ENCODE results near the gene PHLPP1.

PHLPP1 gene

DNA sequence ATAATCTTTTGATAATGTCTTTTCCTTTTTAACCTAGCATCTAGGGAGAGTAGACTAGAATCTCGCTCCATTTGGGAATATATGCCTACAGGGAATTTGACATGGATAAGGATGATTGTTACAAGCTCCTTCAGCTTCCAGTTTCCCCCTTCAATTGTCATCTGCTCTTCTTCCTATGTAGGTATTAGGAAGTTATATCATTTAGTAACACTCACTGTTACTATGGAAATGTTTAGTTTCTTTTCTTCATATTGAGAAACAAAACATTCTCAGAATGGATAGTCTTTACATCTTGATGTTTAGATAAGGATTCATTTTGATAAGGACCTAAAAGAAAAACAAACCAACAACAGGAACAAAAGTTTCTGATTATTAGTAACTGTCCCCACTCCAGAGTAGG, 127.6 kb downstream of the PHLPP1 start:
- H3K27ac ChIP-seq (ENCODE audit: low read length, poor library complexity, severe bottlenecking), result no peak overlapping the region
- H2BK120ac ChIP-seq (ENCODE audit: low read depth, low read length), result no peak overlapping the region
- no peak overlapping the region for H3K23ac ChIP-seq (ENCODE audit: low read length in 2 of 2)
- H3K4me1 ChIP-seq (ENCODE audit: control insufficient read depth, insufficient read depth, low read depth, low read length), result no peaks in the 10 kb centered on the region
- H4K91ac ChIP-seq (ENCODE audit: low read length), result no peak overlapping the region
- peaks cover 0 to 2% of the 10 kb centered on the region in 2 experiments for H3K36me3 ChIP-seq (ENCODE audit: control insufficient read depth in 1 of 2, insufficient read depth in 2 of 2, low read depth in 1 of 2, low read length in 2 of 2)
- no peak overlapping the region for H2BK12ac ChIP-seq (ENCODE audit: low read length in 2 of 2)
- H3K18ac ChIP-seq (ENCODE audit: low read depth in 1 of 2, low read length in 2 of 2), result no peak overlapping the region
- H3K27me3 ChIP-seq (ENCODE audit: control insufficient read depth in 1 of 2, insufficient read depth in 1 of 2, low read length in 2 of 2), result no peaks in the 10 kb centered on the region
- peaks cover 4% of the 10 kb centered on the region for H3K79me1 ChIP-seq (replicated peaks; ENCODE audit: low read length, poor library complexity, severe bottlenecking)
- H2AK5ac ChIP-seq (ENCODE audit: low read length, severe bottlenecking), result no peak overlapping the region
- H3K4me3 ChIP-seq (ENCODE audit: insufficient read depth in 1 of 2, low read depth in 1 of 2, low read length in 2 of 2), result no peak overlapping the region
- no CpG with 5 or more reads among the region's 1 CpG for WGBS
- H2AFZ ChIP-seq (ENCODE audit: low read depth, low read length), result no peak overlapping the region
- H3K4ac ChIP-seq (ENCODE audit: low read depth in 1 of 2, low read length in 2 of 2), result no peak overlapping the region
- H3K4me2 ChIP-seq (ENCODE audit: low read length, poor library complexity, severe bottlenecking), result no peak overlapping the region
- no peak overlapping the region for H4K8ac ChIP-seq (ENCODE audit: low read length)
- no peak overlapping the region for H2BK5ac ChIP-seq (ENCODE audit: low read depth, low read length, poor library complexity, severe bottlenecking)
- H3K9me3 ChIP-seq (ENCODE audit: control insufficient read depth, low read length), result no peaks in the 10 kb centered on the region
- H3K14ac ChIP-seq (ENCODE audit: low read length in 2 of 2), result no peak overlapping the region
- H2BK15ac ChIP-seq (ENCODE audit: low read depth, poor library complexity, severe bottlenecking), result no peak overlapping the region
- no peak overlapping the region for H3K9ac ChIP-seq (ENCODE audit: low read length)
- no peak for DNase-seq

GRCh38 chr18:62844850-62845643, 129.7 kb downstream of the PHLPP1 start:
- Histone ChIP-seq H2BK5ac (ENCODE audit: low read depth, low read length, poor library complexity, severe bottlenecking) (no peak overlapping the region), H3K23ac (ENCODE audit: low read length in 2 of 2) (no peak overlapping the region), H2AFZ (ENCODE audit: low read depth, low read length) (no peak overlapping the region), H2BK15ac (ENCODE audit: low read depth, poor library complexity, severe bottlenecking) (no peak overlapping the region), H2BK12ac (ENCODE audit: low read length in 2 of 2) (no peak overlapping the region), H3K4me2 (ENCODE audit: low read length, poor library complexity, severe bottlenecking) (no peak overlapping the region), H2BK120ac (ENCODE audit: low read depth, low read length) (no peak overlapping the region), H3K4me3 (ENCODE audit: insufficient read depth in 1 of 2, low read depth in 1 of 2, low read length in 2 of 2) (no peak overlapping the region), H3K4me1 (ENCODE audit: control insufficient read depth, insufficient read depth, low read depth, low read length) (no peaks in the 10 kb centered on the region), H4K91ac (ENCODE audit: low read length) (peak overlapping the region; percentile 21), H2AK5ac (ENCODE audit: low read length, severe bottlenecking) (no peak overlapping the region), H3K9me3 (ENCODE audit: control insufficient read depth, low read length) (no peaks in the 10 kb centered on the region), H3K79me1 (replicated peaks; ENCODE audit: low read length, poor library complexity, severe bottlenecking) (peaks cover 4% of the 10 kb centered on the region), H3K27ac (ENCODE audit: low read length, poor library complexity, severe bottlenecking) (no peak overlapping the region), H4K8ac (ENCODE audit: low read length) (no peak overlapping the region), H3K18ac (ENCODE audit: low read depth in 1 of 2, low read length in 2 of 2) (no peak overlapping the region), H3K4ac (ENCODE audit: low read depth in 1 of 2, low read length in 2 of 2) (no peak overlapping the region), H3K27me3 (ENCODE audit: control insufficient read depth in 1 of 2, insufficient read depth in 1 of 2, low read length in 2 of 2) (no peaks in the 10 kb centered on the region), H3K14ac (ENCODE audit: low read length in 2 of 2) (no peak overlapping the region), H3K9ac (ENCODE audit: low read length) (no peak overlapping the region), H3K36me3 (ENCODE audit: control insufficient read depth in 1 of 2, insufficient read depth in 2 of 2, low read depth in 1 of 2, low read length in 2 of 2) (peaks cover 0 to 2% of the 10 kb centered on the region in 2 experiments)
- DNase-seq, result no peak
- over 99% methylated on average over 7 of the region's 7 CpGs for WGBS

- H3K79me1 ChIP-seq (replicated peaks; ENCODE audit: low read length, poor library complexity, severe bottlenecking), result peaks cover 5% of the 10 kb centered on the region
- no peaks in the 10 kb centered on the region for H3K4me1 ChIP-seq (ENCODE audit: control insufficient read depth, insufficient read depth, low read depth, low read length)
- no peak overlapping the region for H3K14ac ChIP-seq (ENCODE audit: low read length in 2 of 2)
- no peak overlapping the region for H3K27ac ChIP-seq (ENCODE audit: low read length, poor library complexity, severe bottlenecking)
- H4K8ac ChIP-seq (ENCODE audit: low read length), result no peak overlapping the region
- no peak overlapping the region for H2BK120ac ChIP-seq (ENCODE audit: low read depth, low read length)
- H3K9me3 ChIP-seq (ENCODE audit: control insufficient read depth, low read length), result no peaks in the 10 kb centered on the region
- H3K27me3 ChIP-seq (ENCODE audit: control insufficient read depth in 1 of 2, insufficient read depth in 1 of 2, low read length in 2 of 2), result no peaks in the 10 kb centered on the region
- DNase-seq, result no peak
- peaks cover 0 to 2% of the 10 kb centered on the region in 2 experiments for H3K36me3 ChIP-seq (ENCODE audit: control insufficient read depth in 1 of 2, insufficient read depth in 2 of 2, low read depth in 1 of 2, low read length in 2 of 2)
- no peak overlapping the region for H3K18ac ChIP-seq (ENCODE audit: low read depth in 1 of 2, low read length in 2 of 2)
- H3K9ac ChIP-seq (ENCODE audit: low read length), result no peak overlapping the region
- H2BK15ac ChIP-seq (ENCODE audit: low read depth, poor library complexity, severe bottlenecking), result no peak overlapping the region
- no peak overlapping the region for H3K4me3 ChIP-seq (ENCODE audit: insufficient read depth in 1 of 2, low read depth in 1 of 2, low read length in 2 of 2)
- no peak overlapping the region for H3K23ac ChIP-seq (ENCODE audit: low read length in 2 of 2)
- no peak overlapping the region for H2AFZ ChIP-seq (ENCODE audit: low read depth, low read length)
- no peak overlapping the region for H3K4me2 ChIP-seq (ENCODE audit: low read length, poor library complexity, severe bottlenecking)
- no peak overlapping the region for H2AK5ac ChIP-seq (ENCODE audit: low read length, severe bottlenecking)
- no peak overlapping the region for H4K91ac ChIP-seq (ENCODE audit: low read length)
- no peak overlapping the region for H2BK12ac ChIP-seq (ENCODE audit: low read length in 2 of 2)
- no peak overlapping the region for H3K4ac ChIP-seq (ENCODE audit: low read depth in 1 of 2, low read length in 2 of 2)
- H2BK5ac ChIP-seq (ENCODE audit: low read depth, low read length, poor library complexity, severe bottlenecking), result no peak overlapping the region
These were observed 131.0 kb downstream of the PHLPP1 start for GRCh38 chr18:62846313-62846712.

GRCh38 chr18:62847081-62847480, 131.7 kb downstream of the PHLPP1 start:
- no peak overlapping the region for H3K18ac ChIP-seq (ENCODE audit: low read depth in 1 of 2, low read length in 2 of 2)
- no peak overlapping the region for H3K27ac ChIP-seq (ENCODE audit: low read length, poor library complexity, severe bottlenecking)
- no peak overlapping the region for H2BK5ac ChIP-seq (ENCODE audit: low read depth, low read length, poor library complexity, severe bottlenecking)
- peaks cover 9% of the 10 kb centered on the region for H3K79me1 ChIP-seq (replicated peaks; ENCODE audit: low read length, poor library complexity, severe bottlenecking)
- no peak overlapping the region for H3K4ac ChIP-seq (ENCODE audit: low read depth in 1 of 2, low read length in 2 of 2)
- no peak overlapping the region for H3K23ac ChIP-seq (ENCODE audit: low read length in 2 of 2)
- no peak overlapping the region for H2BK12ac ChIP-seq (ENCODE audit: low read length in 2 of 2)
- H3K14ac ChIP-seq (ENCODE audit: low read length in 2 of 2), result no peak overlapping the region
- no peak overlapping the region for H2BK120ac ChIP-seq (ENCODE audit: low read depth, low read length)
- WGBS, result 74% methylated on average over 4 of the region's 4 CpGs
- no peak overlapping the region for H3K9ac ChIP-seq (ENCODE audit: low read length)
- H2BK15ac ChIP-seq (ENCODE audit: low read depth, poor library complexity, severe bottlenecking), result no peak overlapping the region
- H4K8ac ChIP-seq (ENCODE audit: low read length), result no peak overlapping the region
- no peak overlapping the region for H2AK5ac ChIP-seq (ENCODE audit: low read length, severe bottlenecking)
- no peak overlapping the region for H2AFZ ChIP-seq (ENCODE audit: low read depth, low read length)
- H3K4me1 ChIP-seq (ENCODE audit: control insufficient read depth, insufficient read depth, low read depth, low read length), result no peaks in the 10 kb centered on the region
- no peaks in the 10 kb centered on the region for H3K27me3 ChIP-seq (ENCODE audit: control insufficient read depth in 1 of 2, insufficient read depth in 1 of 2, low read length in 2 of 2)
- no peak overlapping the region for H3K4me2 ChIP-seq (ENCODE audit: low read length, poor library complexity, severe bottlenecking)
- H3K4me3 ChIP-seq (ENCODE audit: insufficient read depth in 1 of 2, low read depth in 1 of 2, low read length in 2 of 2), result no peak overlapping the region
- no peak overlapping the region for H4K91ac ChIP-seq (ENCODE audit: low read length)
- no peak for DNase-seq
- H3K36me3 ChIP-seq (ENCODE audit: control insufficient read depth in 1 of 2, insufficient read depth in 2 of 2, low read depth in 1 of 2, low read length in 2 of 2), result peaks cover 0 to 2% of the 10 kb centered on the region in 2 experiments
- no peaks in the 10 kb centered on the region for H3K9me3 ChIP-seq (ENCODE audit: control insufficient read depth, low read length)
